Lung (tissue), 16 donors: Measurements from ENCODE around the gene EIF4G1. TPM values are rescaled to one million over a fixed set of nuclear protein-coding genes. Genes with fewer than 3 reads are reported as not detected.
A peak's percentile ranks its signal among the peaks of the same experiment; 100 is the strongest.
"Not testable (repeated sequence)": the region's sequence is repeated elsewhere in the genome, so short reads cannot be mapped to it uniquely, and the experiment has no call there.

Experiments
- ATAC-seq: fragments of 200-7000 bp; cut with Tn5 transposase; one replicate; pipeline ENCODE4 v1.9.1; 2020; ENCODE audit warnings: moderate number of reproducible peaks; ENCODE audit not compliant: insufficient read depth, low FRiP score
- DNase-seq, 3 donors: peaks; one replicate each; pipeline ENCODE4 v3.0.0-alpha.2; 2013 to 2017
- H3K27ac ChIP-seq, 2 donors: one replicate each; pipeline ENCODE4 v1.5.1; 2013; ENCODE audit warnings: mild to moderate bottlenecking in 2 of 2, moderate library complexity in 2 of 2, control low read depth in 1 of 2, inconsistent platforms in 1 of 2, low read depth in 1 of 2, low read length in 1 of 2
- H3K27me3 ChIP-seq, 3 donors: one replicate each; pipeline ENCODE4 v1.5.1; 2013; ENCODE audit warnings: low read length in 2 of 3; ENCODE audit not compliant: control insufficient read depth in 3 of 3, insufficient read depth in 3 of 3
- H3K36me3 ChIP-seq, 4 donors: one replicate each; pipeline ENCODE4 v1.5.1; 2013; ENCODE audit warnings: low read length in 4 of 4, mild to moderate bottlenecking in 1 of 4, moderate library complexity in 1 of 4; ENCODE audit not compliant: control insufficient read depth in 4 of 4, insufficient read depth in 4 of 4
- H3K4me1 ChIP-seq, 5 donors: one replicate each; pipeline ENCODE4 v1.5.1; 2013; ENCODE audit warnings: low read length in 5 of 5, mild to moderate bottlenecking in 2 of 5, moderate library complexity in 1 of 5; ENCODE audit not compliant: control insufficient read depth in 5 of 5, insufficient read depth in 5 of 5
- H3K4me3 ChIP-seq: one replicate; pipeline ENCODE4 v1.5.1; 2013; ENCODE audit warnings: mild to moderate bottlenecking, control low read depth, moderate library complexity
- H3K9ac ChIP-seq, 2 donors: one replicate each; pipeline ENCODE4 v1.5.1; 2013; ENCODE audit warnings: low read length in 2 of 2, control low read depth in 1 of 2; ENCODE audit not compliant: insufficient read depth in 1 of 2
- H3K9me3 ChIP-seq, 4 donors: one replicate each; pipeline ENCODE4 v1.5.1; 2013; ENCODE audit warnings: low read length in 3 of 4, mild to moderate bottlenecking in 1 of 4, moderate library complexity in 1 of 4; ENCODE audit not compliant: control insufficient read depth in 4 of 4, insufficient read depth in 3 of 4
- CTCF ChIP-seq: IDR thresholded peaks from 2 replicates; pipeline ENCODE4 v1.5.1; 2012; ENCODE audit warnings: mild to moderate bottlenecking; ENCODE audit errors: control extremely low read depth, extremely low read depth
- WGBS, 2 donors: extraction: QIAGEN DNeasy Blood & Tissue Kit; methylation state at CpG; one replicate each; pipeline ENCODE4 v1.1.7; 2013; 5-methylcytosine and 5-hydroxymethylcytosine counted together
- long read RNA-seq, 5 donors: transcript quantifications; one replicate each; lab custom pipeline, GENCODE V29; 2026
- polyA plus RNA-seq, 2 donors: library from polyadenylated mRNA; stranded (reverse); fragments of 200-250 nt; gene quantifications; one replicate each; pipeline ENCODE4 v1.2.1, GENCODE V29; 2013
- total RNA-seq, 2 donors: library from RNA; depleted of rRNA in 1 of 2; stranded (reverse); fragments of >200 nt in 1 of 2; gene quantifications; one replicate each; pipeline ENCODE4 v1.2.1, GENCODE V29; 2014 to 2021
- donor health status: control.
- donor health status: control.
- donor health status: Bipolar disorder and iron deficiency.
- donor health status: healthy.
- donor health status: DM: yes; HTN: yes; CAD: no.

Gene EIF4G1
- total RNA-seq (100 to 1,000 TPM; 211 to 419 TPM), polyA plus RNA-seq (100 to 1,000 TPM; 201 to 241 TPM)
- long read RNA-seq, donor 1, partial matches to known transcripts: 33 of 38 reads
- long read RNA-seq, donor 1, other reads (novel, unspliced or antisense): 0 of 38 reads
- long read RNA-seq, donor 2, partial matches to known transcripts: 48 of 53 reads
- long read RNA-seq, donor 2, other reads (novel, unspliced or antisense): 0 of 53 reads
- long read RNA-seq, donor 3, transcript EIF4G1-232 (4 exons, 573 nt): major isoform, 5 of 15 reads
- long read RNA-seq, donor 3, partial matches to known transcripts: 8 of 15 reads
- long read RNA-seq, donor 3, other reads (novel, unspliced or antisense): 0 of 15 reads
- long read RNA-seq, donor 4, partial matches to known transcripts: 48 of 52 reads
- long read RNA-seq, donor 4, other reads (novel, unspliced or antisense): 0 of 52 reads
- long read RNA-seq, donor 5, transcript EIF4G1-236 (4 exons, 590 nt): major isoform, 5 of 86 reads
- long read RNA-seq, donor 5, partial matches to known transcripts: 76 of 86 reads
- long read RNA-seq, donor 5, other reads (novel, unspliced or antisense): 0 of 86 reads

GRCh38 chr3:184314363-184314699 is at the start of gene EIF4G1:
Gene EIF4G1 (plus strand): TSS chr3:184314606. CDS start chr3:184315797, 1,191 bp downstream.
- ATAC-seq: peak; percentile 88
- H3K27me3 ChIP-seq: no peaks in the 10 kb centered on the region
- H3K36me3 ChIP-seq: peaks cover 0 to 18% (median 2%) of the 10 kb centered on the region in 4 donors
- no peak for TF ChIP-seq CTCF
- H3K27ac ChIP-seq: peak within 1 kb of the TSS; percentile 98 to 99
- H3K4me1 ChIP-seq: peaks cover 0 to 26% (median 17%) of the 10 kb centered on the region in 5 donors
- DNase-seq: peak; percentile 92 to 98 (median 95)
- 0% methylated on average over 40 of the region's 40 CpGs for WGBS, 2 donors
- H3K9me3 ChIP-seq: no peaks in the 10 kb centered on the region
- peak within 1 kb of the TSS; percentile 94 for H3K4me3 ChIP-seq
- H3K9ac ChIP-seq: peak within 1 kb of the TSS; percentile 63 to 65

- not testable (repeated sequence) for H3K4me1 ChIP-seq, H3K27ac ChIP-seq, DNase-seq, H3K9me3 ChIP-seq, ATAC-seq, H3K36me3 ChIP-seq, H3K9ac ChIP-seq, H3K4me3 ChIP-seq
- peaks cover 0 to 26% (median 17%) of the 10 kb centered on the region in 3 donors for H3K27me3 ChIP-seq
- WGBS, 2 donors: 81 to 91% methylated on average over 1 of the region's 1 CpG
These were observed 47.2 kb upstream of the EIF4G1 start for GRCh38 chr3:184267249-184267648.

- Histone ChIP-seq H3K9me3 (peaks cover 0 to 9% (median 0%) of the 10 kb centered on the region in 4 donors), H3K27ac (no peak overlapping the region), H3K4me1 (no peaks in the 10 kb centered on the region), H3K9ac (no peak overlapping the region), H3K27me3 (peaks cover 0 to 32% (median 24%) of the 10 kb centered on the region in 3 donors), H3K4me3 (no peak overlapping the region), H3K36me3 (no peaks in the 10 kb centered on the region)
- TF ChIP-seq CTCF: no peak
- 15 to 32% methylated on average over 1 of the region's 1 CpG for WGBS, 2 donors
- DNase-seq (no peak), ATAC-seq (no peak)
These were observed 42.1 kb upstream of the EIF4G1 start for GRCh38 chr3:184272269-184272668.

GRCh38 chr3:184275381-184275701 is 39.1 kb upstream of the EIF4G1 start:
- no peaks in the 10 kb centered on the region for H3K36me3 ChIP-seq
- ATAC-seq: no peak
- peaks cover 0 to 9% (median 0%) of the 10 kb centered on the region in 4 donors for H3K9me3 ChIP-seq
- TF ChIP-seq CTCF: no peak
- H3K4me3 ChIP-seq: no peak overlapping the region
- 67 to 83% methylated on average over 12 of the region's 12 CpGs for WGBS, 2 donors
- H3K9ac ChIP-seq: no peak overlapping the region
- H3K27me3 ChIP-seq: peaks cover 0 to 51% (median 37%) of the 10 kb centered on the region in 3 donors
- no peak for DNase-seq
- no peak overlapping the region for H3K27ac ChIP-seq
- H3K4me1 ChIP-seq: no peaks in the 10 kb centered on the region
